Measurements from ENCODE around the gene DEFB114. TPM values are rescaled to one million over a fixed set of nuclear protein-coding genes. Genes with fewer than 3 reads are reported as not detected.

Gene DEFB114, protein sequence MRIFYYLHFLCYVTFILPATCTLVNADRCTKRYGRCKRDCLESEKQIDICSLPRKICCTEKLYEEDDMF
- not detected for polyA plus RNA-seq
- long read RNA-seq, donor 1 = 0 reads
- long read RNA-seq, donor 2 = 0 reads
- long read RNA-seq, donor 3 = 0 reads
- long read RNA-seq, donor 4 = 0 reads
- long read RNA-seq, donor 5 = 0 reads
- long read RNA-seq, donor 6 = 0 reads
- long read RNA-seq, donor 7 = 0 reads
- long read RNA-seq, donor 8 = 0 reads
- long read RNA-seq, donor 9 = 0 reads
- long read RNA-seq, donor 10 = 0 reads

DNA sequence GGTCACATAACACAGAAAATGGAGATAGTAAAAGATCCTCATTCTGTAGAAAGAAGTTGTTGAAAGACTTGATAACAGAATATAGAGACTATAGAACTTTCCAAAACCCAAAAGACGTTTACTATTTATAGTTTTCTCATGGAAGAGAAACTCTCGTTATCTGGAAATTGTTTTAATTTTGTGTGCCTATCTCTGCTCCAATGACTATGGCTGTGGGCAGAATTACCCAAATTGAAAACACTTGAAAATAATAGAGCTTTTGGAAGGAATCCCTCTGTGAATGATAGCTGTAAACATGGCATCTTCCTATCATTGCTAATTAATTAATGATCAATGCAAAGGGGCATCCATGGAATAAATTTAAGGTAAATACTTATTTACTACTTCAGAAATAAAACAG lies at the start of gene DEFB114:
Gene DEFB114 (minus strand): TSS at position 101 of the 400 bp plus-strand sequence. CDS start 59 bp downstream, at position 42.
- no peak within 1 kb of the TSS for H3K27ac ChIP-seq (ENCODE audit: low read depth in 1 of 3, low read length in 2 of 3)
- DNase-seq (no peak), FAIRE-seq (no peak)
- H3K4me3 ChIP-seq (ENCODE audit: low read depth in 1 of 3, low read length in 3 of 3) = no peak within 1 kb of the TSS
- 60 to 71% (median 68%) methylated on average over 2 of the region's 2 CpGs for WGBS, 3 donors
- peaks cover 0 to under 1% of the 10 kb centered on the region in 2 donors for H3K9me3 ChIP-seq (ENCODE audit: control insufficient read depth in 2 of 2, insufficient read depth in 1 of 2, low read depth in 1 of 2, low read length in 1 of 2)
- H3K27me3 ChIP-seq (ENCODE audit: control insufficient read depth in 3 of 3, insufficient read depth in 3 of 3, low read length in 3 of 3) = no peaks in the 10 kb centered on the region
- no peaks in the 10 kb centered on the region for H3K36me3 ChIP-seq (ENCODE audit: control insufficient read depth in 3 of 3, insufficient read depth in 2 of 3, low read depth in 1 of 3, low read length in 3 of 3)
- no peaks in the 10 kb centered on the region for H3K4me1 ChIP-seq (ENCODE audit: control insufficient read depth in 3 of 3, insufficient read depth in 2 of 3, low read depth in 1 of 3, low read length in 2 of 3)

- WGBS, 3 donors = 79 to 87% (median 81%) methylated on average over 3 of the region's 3 CpGs
Observed at GRCh38 chr6:50007819-50008218, 43.9 kb upstream of the DEFB114 start.

GRCh38 chr6:50003139-50003538 lies 39.2 kb upstream of the DEFB114 start:
- Histone ChIP-seq H3K9me3 (ENCODE audit: control insufficient read depth in 2 of 2, insufficient read depth in 1 of 2, low read depth in 1 of 2, low read length in 1 of 2) (no peaks in the 10 kb centered on the region), H3K4me3 (ENCODE audit: low read depth in 1 of 3, low read length in 3 of 3) (no peak overlapping the region), H3K36me3 (ENCODE audit: control insufficient read depth in 3 of 3, insufficient read depth in 2 of 3, low read depth in 1 of 3, low read length in 3 of 3) (no peaks in the 10 kb centered on the region), H3K27me3 (ENCODE audit: control insufficient read depth in 3 of 3, insufficient read depth in 3 of 3, low read length in 3 of 3) (no peaks in the 10 kb centered on the region), H3K4me1 (ENCODE audit: control insufficient read depth in 3 of 3, insufficient read depth in 2 of 3, low read depth in 1 of 3, low read length in 2 of 3) (no peaks in the 10 kb centered on the region), H3K27ac (ENCODE audit: low read depth in 1 of 3, low read length in 2 of 3) (no peak overlapping the region)
- DNase-seq (no peak), FAIRE-seq (no peak)
- WGBS, 3 donors = 44 to 48% (median 44%) methylated on average over 3 of the region's 3 CpGs

More at GRCh38 chr6:50007819-50008218, 43.9 kb upstream of the DEFB114 start:
- H3K27me3 ChIP-seq (ENCODE audit: control insufficient read depth in 3 of 3, insufficient read depth in 3 of 3, low read length in 3 of 3) = no peaks in the 10 kb centered on the region
- no peaks in the 10 kb centered on the region for H3K4me1 ChIP-seq (ENCODE audit: control insufficient read depth in 3 of 3, insufficient read depth in 2 of 3, low read depth in 1 of 3, low read length in 2 of 3)
- DNase-seq (no peak), FAIRE-seq (no peak)
- H3K36me3 ChIP-seq (ENCODE audit: control insufficient read depth in 3 of 3, insufficient read depth in 2 of 3, low read depth in 1 of 3, low read length in 3 of 3) = no peaks in the 10 kb centered on the region
- H3K27ac ChIP-seq (ENCODE audit: low read depth in 1 of 3, low read length in 2 of 3) = no peak overlapping the region
- no peaks in the 10 kb centered on the region for H3K9me3 ChIP-seq (ENCODE audit: control insufficient read depth in 2 of 2, insufficient read depth in 1 of 2, low read depth in 1 of 2, low read length in 1 of 2)
- no peak overlapping the region for H3K4me3 ChIP-seq (ENCODE audit: low read depth in 1 of 3, low read length in 3 of 3)

DNA sequence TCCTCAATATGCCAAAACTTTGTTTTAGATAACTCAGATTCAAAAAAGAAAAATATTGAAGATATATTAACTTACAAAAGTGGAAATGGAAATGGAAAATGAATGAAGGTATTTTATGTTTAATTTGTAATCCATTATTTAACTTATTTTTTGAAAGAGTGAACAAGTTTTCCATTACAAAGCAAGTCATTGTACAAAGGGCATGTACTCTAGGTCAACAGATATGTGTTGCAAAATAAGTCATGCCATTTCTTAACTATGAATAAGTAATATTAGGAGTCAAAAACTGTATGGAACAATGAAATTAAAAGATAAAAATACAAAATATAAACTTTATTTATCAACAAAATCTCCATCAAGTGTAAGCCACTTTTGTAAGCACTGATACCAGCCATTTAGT lies 31.3 kb upstream of the DEFB114 start:
- peak in 1 of 2 donors; percentile 41 for DNase-seq
- Histone ChIP-seq H3K4me1 (ENCODE audit: control insufficient read depth in 3 of 3, insufficient read depth in 2 of 3, low read depth in 1 of 3, low read length in 2 of 3) (no peaks in the 10 kb centered on the region), H3K9me3 (ENCODE audit: control insufficient read depth in 2 of 2, insufficient read depth in 1 of 2, low read depth in 1 of 2, low read length in 1 of 2) (no peaks in the 10 kb centered on the region), H3K4me3 (ENCODE audit: low read depth in 1 of 3, low read length in 3 of 3) (no peak overlapping the region), H3K36me3 (ENCODE audit: control insufficient read depth in 3 of 3, insufficient read depth in 2 of 3, low read depth in 1 of 3, low read length in 3 of 3) (no peaks in the 10 kb centered on the region), H3K27ac (ENCODE audit: low read depth in 1 of 3, low read length in 2 of 3) (no peak overlapping the region), H3K27me3 (ENCODE audit: control insufficient read depth in 3 of 3, insufficient read depth in 3 of 3, low read length in 3 of 3) (no peaks in the 10 kb centered on the region)
- peak; percentile 44 for FAIRE-seq

- FAIRE-seq (no peak), DNase-seq (no peak)
- H3K36me3 ChIP-seq (ENCODE audit: control insufficient read depth in 3 of 3, insufficient read depth in 2 of 3, low read depth in 1 of 3, low read length in 3 of 3) = no peaks in the 10 kb centered on the region
- no peaks in the 10 kb centered on the region for H3K9me3 ChIP-seq (ENCODE audit: control insufficient read depth in 2 of 2, insufficient read depth in 1 of 2, low read depth in 1 of 2, low read length in 1 of 2)
- H3K27me3 ChIP-seq (ENCODE audit: control insufficient read depth in 3 of 3, insufficient read depth in 3 of 3, low read length in 3 of 3) = no peaks in the 10 kb centered on the region
- no peak overlapping the region for H3K27ac ChIP-seq (ENCODE audit: low read depth in 1 of 3, low read length in 2 of 3)
- H3K4me1 ChIP-seq (ENCODE audit: control insufficient read depth in 3 of 3, insufficient read depth in 2 of 3, low read depth in 1 of 3, low read length in 2 of 3) = no peaks in the 10 kb centered on the region
- H3K4me3 ChIP-seq (ENCODE audit: low read depth in 1 of 3, low read length in 3 of 3) = no peak overlapping the region
- 73 to 81% (median 80%) methylated on average over 2 of the region's 2 CpGs for WGBS, 3 donors
Observed at GRCh38 chr6:49988900-49989299, 24.9 kb upstream of the DEFB114 start.

DNA sequence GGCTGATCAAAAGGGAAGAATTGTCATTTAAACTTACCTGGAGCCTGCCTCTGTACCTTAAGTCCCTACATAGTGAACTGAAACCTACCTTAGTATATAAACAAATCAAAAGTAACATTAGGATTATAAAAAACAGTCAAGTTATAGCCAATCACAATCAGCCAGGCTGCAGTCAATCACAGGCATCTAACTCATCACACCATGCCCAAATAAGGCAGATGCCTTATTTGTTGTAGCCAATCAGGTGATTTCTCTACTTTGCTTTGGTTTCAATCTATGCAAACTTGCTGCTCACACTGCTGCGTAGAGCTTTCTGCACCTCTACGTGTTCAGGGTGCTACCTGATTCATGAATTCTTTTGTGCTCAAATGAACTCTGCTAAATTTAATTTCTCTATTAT lies 23.8 kb upstream of the DEFB114 start:
- DNase-seq = no peak
- 95 to 97% (median 96%) methylated on average over 2 of the region's 2 CpGs for WGBS, 3 donors
- H3K36me3 ChIP-seq (ENCODE audit: control insufficient read depth in 3 of 3, insufficient read depth in 2 of 3, low read depth in 1 of 3, low read length in 3 of 3) = no peaks in the 10 kb centered on the region
- no peaks in the 10 kb centered on the region for H3K9me3 ChIP-seq (ENCODE audit: control insufficient read depth in 2 of 2, insufficient read depth in 1 of 2, low read depth in 1 of 2, low read length in 1 of 2)
- no peak overlapping the region for H3K4me3 ChIP-seq (ENCODE audit: low read depth in 1 of 3, low read length in 3 of 3)
- no peak overlapping the region for H3K27ac ChIP-seq (ENCODE audit: low read depth in 1 of 3, low read length in 2 of 3)
- H3K4me1 ChIP-seq (ENCODE audit: control insufficient read depth in 3 of 3, insufficient read depth in 2 of 3, low read depth in 1 of 3, low read length in 2 of 3) = no peaks in the 10 kb centered on the region
- FAIRE-seq = no peak
- no peaks in the 10 kb centered on the region for H3K27me3 ChIP-seq (ENCODE audit: control insufficient read depth in 3 of 3, insufficient read depth in 3 of 3, low read length in 3 of 3)

GRCh38 chr6:49986551-49986950 lies 22.6 kb upstream of the DEFB114 start:
- no peaks in the 10 kb centered on the region for H3K36me3 ChIP-seq (ENCODE audit: control insufficient read depth in 3 of 3, insufficient read depth in 2 of 3, low read depth in 1 of 3, low read length in 3 of 3)

DNA sequence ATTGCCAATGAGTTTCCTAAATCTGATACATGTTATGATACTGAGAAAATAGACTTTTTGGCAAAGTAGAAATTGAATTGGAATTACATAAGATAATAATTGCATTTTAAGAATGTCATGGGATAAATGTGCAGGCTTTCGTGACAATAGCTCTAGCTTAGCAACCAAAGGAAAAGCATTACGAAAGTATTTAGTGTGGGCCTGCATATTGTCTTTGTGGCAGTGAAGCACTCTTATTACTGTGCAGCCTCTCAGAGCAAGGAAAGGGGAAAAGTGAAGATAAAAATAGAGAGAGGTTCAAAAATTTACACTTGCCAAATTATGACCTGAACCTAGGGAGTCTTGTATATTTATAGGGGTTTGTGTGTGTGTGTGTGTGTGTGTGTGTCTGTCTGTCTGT lies 18.1 kb upstream of the DEFB114 start:
- Histone ChIP-seq H3K4me3 (ENCODE audit: low read depth in 1 of 3, low read length in 3 of 3) (no peak overlapping the region), H3K9me3 (ENCODE audit: control insufficient read depth in 2 of 2, insufficient read depth in 1 of 2, low read depth in 1 of 2, low read length in 1 of 2) (no peaks in the 10 kb centered on the region), H3K27ac (ENCODE audit: low read depth in 1 of 3, low read length in 2 of 3) (no peak overlapping the region), H3K27me3 (ENCODE audit: control insufficient read depth in 3 of 3, insufficient read depth in 3 of 3, low read length in 3 of 3) (no peaks in the 10 kb centered on the region), H3K36me3 (ENCODE audit: control insufficient read depth in 3 of 3, insufficient read depth in 2 of 3, low read depth in 1 of 3, low read length in 3 of 3) (no peaks in the 10 kb centered on the region), H3K4me1 (ENCODE audit: control insufficient read depth in 3 of 3, insufficient read depth in 2 of 3, low read depth in 1 of 3, low read length in 2 of 3) (no peaks in the 10 kb centered on the region)
- WGBS, 3 donors = 81 to 94% (median 82%) methylated on average over 2 of the region's 2 CpGs
- no peak for DNase-seq
- FAIRE-seq = no peak

More at GRCh38 chr6:49986551-49986950, 22.6 kb upstream of the DEFB114 start:
- FAIRE-seq (no peak), DNase-seq (no peak)
- WGBS, 3 donors = 27 to 64% (median 41%) methylated on average over 1 of the region's 1 CpG
- no peaks in the 10 kb centered on the region for H3K9me3 ChIP-seq (ENCODE audit: control insufficient read depth in 2 of 2, insufficient read depth in 1 of 2, low read depth in 1 of 2, low read length in 1 of 2)
- H3K27me3 ChIP-seq (ENCODE audit: control insufficient read depth in 3 of 3, insufficient read depth in 3 of 3, low read length in 3 of 3) = no peaks in the 10 kb centered on the region
- H3K4me3 ChIP-seq (ENCODE audit: low read depth in 1 of 3, low read length in 3 of 3) = no peak overlapping the region
- H3K4me1 ChIP-seq (ENCODE audit: control insufficient read depth in 3 of 3, insufficient read depth in 2 of 3, low read depth in 1 of 3, low read length in 2 of 3) = no peaks in the 10 kb centered on the region
- H3K27ac ChIP-seq (ENCODE audit: low read depth in 1 of 3, low read length in 2 of 3) = no peak overlapping the region

GRCh38 chr6:49980898-49981297 lies 16.9 kb upstream of the DEFB114 start:
- Histone ChIP-seq H3K27ac (ENCODE audit: low read depth in 1 of 3, low read length in 2 of 3) (no peak overlapping the region), H3K9me3 (ENCODE audit: control insufficient read depth in 2 of 2, insufficient read depth in 1 of 2, low read depth in 1 of 2, low read length in 1 of 2) (no peaks in the 10 kb centered on the region), H3K4me1 (ENCODE audit: control insufficient read depth in 3 of 3, insufficient read depth in 2 of 3, low read depth in 1 of 3, low read length in 2 of 3) (no peaks in the 10 kb centered on the region), H3K4me3 (ENCODE audit: low read depth in 1 of 3, low read length in 3 of 3) (no peak overlapping the region), H3K36me3 (ENCODE audit: control insufficient read depth in 3 of 3, insufficient read depth in 2 of 3, low read depth in 1 of 3, low read length in 3 of 3) (no peaks in the 10 kb centered on the region), H3K27me3 (ENCODE audit: control insufficient read depth in 3 of 3, insufficient read depth in 3 of 3, low read length in 3 of 3) (no peaks in the 10 kb centered on the region)
- 70 to 88% (median 78%) methylated on average over 1 of the region's 1 CpG for whole genome bisulfite sequencing, 3 donors
- no peak for FAIRE-seq
- DNase-seq = no peak

All from small intestine (tissue), 16 donors.